Stimulated activated CD8-positive, alpha-beta memory T cell treated with anti-CD3 and anti-CD28 coated beads, Interleukin-7, amount 100 ng/mL, for 1 hour (primary cell): ENCODE data around the gene SNX21.

Source experiments
- DNase-seq, 2 donors: peaks; one replicate each; pipeline ENCODE4 v3.0.0-alpha.2; 2020; ENCODE audit warnings: low read depth in 2 of 2

Gene SNX21

DNA sequence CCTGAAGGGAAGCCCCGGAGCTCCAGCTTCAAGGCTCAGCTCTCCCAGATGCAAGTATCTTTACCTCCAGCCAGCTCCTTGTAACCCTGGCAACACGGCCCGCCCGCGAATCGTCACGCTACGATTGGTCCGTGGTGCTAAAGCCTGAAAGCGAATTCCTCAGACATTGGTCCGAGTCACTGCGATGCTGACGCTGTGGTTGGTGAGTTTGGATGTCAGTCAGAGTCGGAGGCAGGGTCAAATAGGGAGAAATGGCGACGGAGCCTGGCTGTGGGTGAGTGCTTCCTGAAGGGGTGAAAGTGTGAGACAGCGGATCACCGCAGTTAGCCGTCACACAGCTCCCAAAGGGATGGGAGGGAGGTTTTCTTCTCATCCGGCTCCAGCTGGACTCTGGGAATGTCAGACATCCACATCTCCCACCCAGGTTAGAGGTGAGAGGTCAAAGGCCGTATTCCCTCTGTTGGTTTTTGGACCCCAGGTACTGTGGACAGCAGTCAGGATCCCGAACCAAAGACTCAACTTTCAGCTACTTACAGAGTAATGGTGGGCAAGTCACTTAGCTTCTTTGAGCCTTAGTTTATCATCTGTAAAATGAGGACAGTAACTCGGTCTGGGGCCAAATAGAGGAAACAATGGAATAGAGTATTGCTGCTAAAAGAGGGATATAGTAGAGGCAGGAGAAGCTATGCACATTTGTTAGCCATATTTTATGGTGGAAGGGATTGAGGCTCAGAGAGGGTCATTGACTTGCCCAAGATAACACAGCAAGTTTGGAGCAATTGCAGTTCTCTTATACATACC is 47.6 kb downstream of the SNX21 start, which contains the start of gene ZSWIM1:
ZSWIM1 (plus strand) TSS at position 240 of the 801 bp plus-strand sequence. CDS start 1,366 bp downstream, outside the sequence.
- DNase-seq = peak; percentile 94 to 97

DNA sequence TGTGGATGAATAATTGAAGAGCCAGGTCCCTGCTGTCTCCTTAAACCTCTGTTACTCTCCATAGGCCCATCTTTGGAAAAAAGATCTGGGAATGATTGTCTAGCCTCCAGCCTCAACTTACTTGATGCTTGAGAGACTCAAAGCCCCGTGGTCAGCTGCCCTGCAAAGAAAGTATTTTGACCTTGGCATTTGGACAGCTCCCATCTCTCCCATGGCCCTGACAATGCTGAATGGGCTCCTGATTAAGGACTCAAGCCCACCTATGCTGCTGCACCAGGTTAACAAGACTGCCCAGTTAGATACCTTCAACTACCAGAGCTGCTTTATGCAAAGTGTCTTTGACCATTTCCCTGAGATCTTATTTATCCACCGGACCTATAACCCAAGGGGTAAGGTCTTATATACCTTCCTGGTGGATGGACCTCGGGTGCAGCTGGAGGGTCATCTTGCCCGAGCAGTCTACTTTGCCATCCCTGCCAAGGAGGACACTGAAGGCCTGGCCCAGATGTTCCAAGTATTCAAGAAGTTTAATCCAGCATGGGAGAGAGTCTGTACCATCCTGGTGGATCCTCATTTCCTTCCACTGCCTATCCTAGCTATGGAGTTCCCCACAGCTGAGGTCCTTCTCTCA is 49.0 kb downstream of the SNX21 start:
- DNase-seq = no peak

DNA sequence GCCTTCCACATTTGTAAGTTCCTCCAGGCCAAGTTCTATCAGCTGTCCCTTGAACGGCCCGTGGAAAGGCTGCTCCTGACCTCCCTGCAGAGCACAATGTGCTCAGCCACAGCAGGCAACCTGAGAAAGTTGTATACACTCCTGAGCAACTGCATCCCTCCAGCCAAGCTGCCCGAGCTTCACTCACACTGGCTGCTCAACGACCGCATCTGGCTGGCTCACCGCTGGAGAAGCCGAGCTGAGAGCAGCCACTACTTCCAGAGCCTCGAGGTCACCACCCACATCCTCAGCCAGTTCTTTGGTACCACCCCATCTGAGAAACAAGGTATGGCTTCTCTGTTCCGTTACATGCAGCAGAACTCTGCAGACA is 49.5 kb downstream of the SNX21 start:
- no peak for DNase-seq

DNA sequence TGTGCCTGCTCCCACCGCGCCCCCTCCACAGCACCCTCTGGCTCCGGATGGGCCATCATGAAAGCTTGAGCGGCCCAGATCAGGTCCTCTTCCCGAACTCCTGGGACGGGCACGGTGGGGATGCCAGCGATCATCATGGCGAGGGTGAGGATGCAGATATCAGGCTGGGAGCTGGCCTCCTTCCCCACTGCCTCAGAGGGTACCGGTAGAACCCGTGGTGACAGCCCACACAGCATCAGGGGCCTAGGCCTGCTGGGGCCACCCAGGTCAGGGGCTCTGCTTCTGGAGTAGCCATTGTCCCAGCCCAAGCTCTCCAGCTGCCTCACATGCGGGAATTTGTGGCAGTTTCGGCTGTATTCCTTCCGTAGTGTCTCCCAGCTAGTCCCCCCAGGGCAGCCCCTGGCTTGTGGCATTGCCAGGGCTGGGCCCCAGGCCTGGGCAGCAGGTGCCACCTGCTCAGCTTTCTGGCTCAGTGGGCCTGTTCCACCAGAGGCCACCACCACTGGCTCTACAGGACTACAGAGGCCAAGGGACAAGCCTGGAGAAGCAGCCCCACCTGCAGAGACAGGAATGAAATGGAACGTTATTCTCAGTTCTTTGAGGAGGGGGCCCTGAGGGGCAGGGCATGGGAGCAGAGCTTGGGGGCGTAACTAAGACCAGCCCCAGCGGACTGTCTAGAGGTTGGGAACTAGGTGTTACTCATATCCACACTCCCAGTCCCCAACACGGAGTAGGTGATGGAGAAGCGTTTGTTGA is 53.2 kb downstream of the SNX21 start:
- DNase-seq = no peak

DNA sequence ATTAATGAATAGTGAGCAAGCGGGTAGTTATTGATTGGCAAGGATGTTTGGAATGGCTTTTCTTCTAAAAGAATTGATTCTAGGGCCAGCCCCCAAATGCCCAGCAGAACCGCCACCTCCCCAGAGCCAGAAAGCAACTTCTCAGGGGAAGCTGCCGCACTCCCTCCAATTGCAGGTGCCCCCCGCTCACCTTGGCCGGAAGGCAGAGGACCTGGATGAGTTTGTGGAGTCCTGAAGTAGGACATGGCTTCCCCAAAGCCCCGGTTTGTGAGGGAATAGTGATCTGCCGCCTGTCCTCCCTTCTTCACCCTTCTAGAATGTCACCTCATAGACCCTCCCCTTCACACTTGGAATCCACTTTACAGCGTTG is 53.7 kb downstream of the SNX21 start, which contains the start of gene SPATA25:
SPATA25 (minus strand) TSS at position 277 of the 370 bp plus-strand sequence; CDS start at position 245, 32 bp downstream.
- no peak for DNase-seq

DNA sequence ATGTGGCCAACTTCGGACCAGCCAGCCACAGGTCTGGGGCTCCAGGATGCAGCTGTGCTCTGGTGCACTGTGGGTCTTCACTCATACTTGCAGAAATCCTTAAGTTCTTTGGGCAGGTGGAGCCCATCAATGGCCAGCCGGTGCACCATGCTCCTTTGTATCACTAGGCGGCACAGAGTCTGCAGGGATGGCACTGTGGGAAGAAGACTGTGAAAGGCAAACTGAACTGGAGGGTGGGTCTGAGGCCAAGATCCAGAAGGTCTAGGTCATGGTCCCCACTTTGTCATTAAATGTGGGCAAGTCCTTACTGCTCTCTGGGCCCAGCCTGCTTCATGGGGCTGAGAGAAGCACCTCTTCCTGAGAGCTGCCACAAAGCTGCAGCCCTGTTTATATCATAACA is 55.1 kb downstream of the SNX21 start:
- no peak for DNase-seq

DNA sequence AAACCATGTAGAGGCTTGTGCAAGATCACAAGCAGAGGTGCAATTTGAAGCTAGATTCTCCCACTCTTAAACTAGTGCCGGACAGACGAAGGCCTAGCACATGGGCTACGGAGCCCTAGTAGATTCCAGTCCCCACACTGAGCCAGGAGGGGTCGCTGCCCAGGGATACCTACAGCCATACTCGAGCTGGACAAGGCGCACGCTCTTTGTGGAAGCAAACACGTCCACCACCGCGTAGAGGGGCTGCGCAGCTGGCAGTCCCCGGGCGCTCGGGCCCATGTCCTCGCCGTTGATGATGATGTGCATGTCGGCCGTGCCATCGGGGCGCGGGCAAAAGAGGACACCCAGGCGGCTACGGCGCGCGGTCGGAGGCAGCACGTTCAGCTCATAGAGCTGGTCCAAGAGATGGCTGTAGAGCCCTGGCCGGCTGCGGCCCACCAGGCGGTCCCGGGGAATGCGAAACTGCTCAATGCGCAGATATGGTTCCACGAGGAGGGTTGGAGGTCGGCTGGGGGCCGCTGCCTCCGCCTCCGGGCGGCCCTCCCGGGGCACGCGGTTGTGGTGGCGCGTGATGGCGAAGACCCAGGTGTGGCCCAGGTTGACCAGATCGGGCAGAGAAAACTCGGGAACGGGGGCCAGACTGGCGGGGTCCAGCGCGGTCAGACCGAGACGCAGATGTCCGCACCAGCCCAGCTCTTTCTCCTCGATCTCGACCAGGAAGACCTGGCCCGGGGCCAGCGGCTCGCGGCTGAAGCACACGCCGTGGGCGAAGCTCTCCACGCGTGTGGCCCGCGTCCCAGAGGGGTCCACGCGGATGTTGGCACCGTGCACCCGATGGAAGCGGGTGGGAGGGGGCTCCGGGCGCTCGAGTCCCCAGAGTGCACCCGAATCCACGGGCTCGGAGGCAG is 56.7 kb downstream of the SNX21 start:
- no peak for DNase-seq

DNA sequence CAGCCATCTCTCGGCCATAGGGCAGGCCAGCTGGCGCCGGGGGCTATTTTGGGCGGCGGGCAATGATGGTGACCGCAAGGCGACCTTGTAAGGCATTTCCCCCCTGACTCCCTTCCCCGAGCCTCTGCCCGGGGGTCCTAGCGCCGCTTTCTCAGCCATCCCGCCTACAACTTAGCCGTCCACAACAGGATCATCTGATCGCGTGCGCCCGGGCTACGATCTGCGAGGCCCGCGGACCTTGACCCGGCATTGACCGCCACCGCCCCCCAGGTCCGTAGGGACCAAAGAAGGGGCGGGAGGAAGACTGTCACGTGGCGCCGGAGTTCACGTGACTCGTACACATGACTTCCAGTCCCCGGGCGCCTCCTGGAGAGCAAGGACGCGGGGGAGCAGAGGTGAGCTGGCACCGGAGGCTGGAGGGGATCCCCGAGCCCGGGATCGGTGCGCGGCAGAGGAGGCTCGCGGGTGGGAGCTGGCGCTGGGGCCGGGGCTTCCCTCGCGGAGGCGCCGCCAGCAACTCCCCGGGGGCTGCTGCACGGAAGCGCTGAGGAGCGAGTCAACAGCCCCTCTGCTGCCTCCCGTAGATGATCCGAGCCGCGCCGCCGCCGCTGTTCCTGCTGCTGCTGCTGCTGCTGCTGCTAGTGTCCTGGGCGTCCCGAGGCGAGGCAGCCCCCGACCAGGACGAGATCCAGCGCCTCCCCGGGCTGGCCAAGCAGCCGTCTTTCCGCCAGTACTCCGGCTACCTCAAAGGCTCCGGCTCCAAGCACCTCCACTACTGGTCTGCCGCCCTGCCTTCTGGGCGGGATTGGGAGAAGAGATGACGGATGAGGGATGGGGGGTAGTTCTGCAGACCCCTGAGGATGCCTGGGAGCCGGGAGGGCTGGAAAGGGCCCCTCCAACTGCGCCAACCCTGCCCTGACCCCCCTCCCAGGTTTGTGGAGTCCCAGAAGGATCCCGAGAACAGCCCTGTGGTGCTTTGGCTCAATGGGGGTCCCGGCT is 57.7 kb downstream of the SNX21 start, which contains the start of the genes CTSA and NEURL2:
CTSA (plus strand) TSS at position 351 of the 999 bp plus-strand sequence; CDS start at position 585, 234 bp downstream.
NEURL2 (minus strand) TSS at position 224 of the 999 bp plus-strand sequence; CDS start at position 7, 217 bp downstream.
- peak; percentile 62 to 70 for DNase-seq

DNA sequence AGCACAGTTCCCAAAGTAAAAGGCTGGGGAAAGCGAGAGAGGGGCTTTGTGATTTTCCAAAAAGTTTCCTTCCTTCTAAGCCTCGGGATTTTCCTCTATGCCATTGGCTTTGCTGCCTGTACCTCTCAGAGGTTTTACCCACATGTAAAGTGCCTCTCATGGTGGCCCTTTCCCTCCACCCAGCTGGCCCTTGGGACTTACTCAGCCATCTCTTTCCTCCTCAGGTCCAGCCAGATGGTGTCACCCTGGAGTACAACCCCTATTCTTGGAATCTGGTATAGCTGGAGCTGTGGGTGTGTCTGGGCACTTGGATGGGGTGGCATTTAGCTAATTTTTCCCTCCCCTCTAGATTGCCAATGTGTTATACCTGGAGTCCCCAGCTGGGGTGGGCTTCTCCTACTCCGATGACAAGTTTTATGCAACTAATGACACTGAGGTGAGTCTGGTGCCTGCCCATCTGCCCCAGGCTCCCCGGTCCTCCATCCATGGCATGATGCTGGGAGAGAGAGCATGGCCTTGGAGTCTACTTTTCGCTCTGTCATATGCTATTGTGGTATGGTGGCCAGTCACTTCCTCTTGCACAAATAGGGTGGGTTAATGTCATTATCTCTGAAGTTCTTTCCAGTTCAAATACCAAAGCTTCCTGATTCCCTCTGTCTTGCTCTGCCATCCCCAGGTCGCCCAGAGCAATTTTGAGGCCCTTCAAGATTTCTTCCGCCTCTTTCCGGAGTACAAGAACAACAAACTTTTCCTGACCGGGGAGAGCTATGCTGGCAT is 58.6 kb downstream of the SNX21 start:
- no peak for DNase-seq
